AG08395 (cell line): ENCODE measurements around the gene C3.
"Not testable (repeated sequence)": the region's sequence is repeated elsewhere in the genome, so short reads cannot be mapped to it uniquely, and the experiment has no call there.

Experiments
- DNase-seq: peaks from one replicate; pipeline ENCODE4 v3.0.0; 2012; ENCODE audit warnings: mixed read lengths, low spot score

The C3 gene

DNA sequence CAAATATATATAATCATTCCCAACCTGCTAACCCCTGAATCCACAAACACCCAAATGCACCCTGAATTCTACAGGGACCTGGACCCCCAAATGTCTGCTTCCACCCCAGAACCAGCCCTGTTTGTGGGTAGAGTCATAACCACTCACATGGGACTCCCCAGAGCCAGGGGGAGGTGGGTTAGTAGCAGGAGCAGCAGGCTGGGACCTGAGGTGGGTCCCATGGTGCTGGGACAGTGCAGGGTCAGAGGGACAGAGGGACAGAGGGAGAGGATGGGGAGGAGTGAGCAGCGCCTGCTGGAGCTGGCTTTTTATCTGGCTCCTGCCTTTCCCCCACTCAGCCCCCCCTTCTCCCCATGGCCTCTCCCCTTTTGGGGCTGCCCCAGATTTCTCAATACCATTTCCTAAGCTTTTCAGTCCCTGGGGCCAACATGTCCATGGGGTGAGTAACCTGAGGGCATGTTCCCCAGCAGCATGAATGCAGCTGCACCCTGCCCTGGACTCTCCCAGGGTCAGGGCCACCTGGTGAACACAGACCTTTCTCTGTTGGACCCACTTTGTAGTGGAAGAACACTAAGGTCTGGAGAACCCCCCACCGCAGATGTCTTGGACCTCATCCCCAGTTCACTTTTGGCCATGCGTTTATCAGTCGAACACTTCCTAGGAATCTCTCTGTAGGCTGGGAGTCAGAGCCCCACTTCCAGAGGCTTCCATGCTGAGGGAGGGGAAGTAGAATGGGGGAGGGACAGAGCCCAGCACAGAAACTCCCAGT, at the start of gene C3:
C3 (minus strand) TSS at position 282 of the 769 bp plus-strand sequence; CDS start at position 221, 61 bp downstream.
- peak; percentile 87 for DNase-seq

DNA sequence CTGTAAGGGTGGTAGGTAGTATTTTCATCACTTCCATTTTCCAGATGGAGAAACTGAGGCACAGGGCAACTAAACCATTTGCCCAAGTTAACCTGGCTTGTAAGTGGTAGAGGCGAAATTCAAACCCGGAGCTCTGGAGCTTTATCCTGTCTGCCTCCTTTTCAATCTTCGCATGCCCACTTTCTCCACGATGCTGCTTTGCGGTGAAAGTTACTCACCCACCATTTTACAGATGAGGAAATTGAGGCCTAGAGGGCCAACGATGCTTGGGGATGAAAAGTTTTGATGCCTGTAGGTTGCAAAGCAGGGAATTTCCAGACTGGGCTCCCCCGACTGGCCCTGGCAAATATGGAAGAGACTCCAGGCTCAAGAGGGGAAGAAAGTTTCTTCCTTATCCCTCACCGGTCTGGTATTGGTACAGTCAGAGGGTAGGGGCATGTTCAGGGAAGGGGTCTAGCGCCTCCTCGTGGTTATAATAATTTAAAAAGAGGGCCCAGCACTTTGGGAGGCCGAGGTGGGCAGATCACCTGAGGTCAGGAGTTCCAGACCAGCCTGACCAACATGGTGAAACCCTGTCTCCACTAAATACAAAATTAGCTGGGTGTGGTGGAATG, 48.7 kb upstream of the C3 start:
- peak; percentile 35 for DNase-seq

DNA sequence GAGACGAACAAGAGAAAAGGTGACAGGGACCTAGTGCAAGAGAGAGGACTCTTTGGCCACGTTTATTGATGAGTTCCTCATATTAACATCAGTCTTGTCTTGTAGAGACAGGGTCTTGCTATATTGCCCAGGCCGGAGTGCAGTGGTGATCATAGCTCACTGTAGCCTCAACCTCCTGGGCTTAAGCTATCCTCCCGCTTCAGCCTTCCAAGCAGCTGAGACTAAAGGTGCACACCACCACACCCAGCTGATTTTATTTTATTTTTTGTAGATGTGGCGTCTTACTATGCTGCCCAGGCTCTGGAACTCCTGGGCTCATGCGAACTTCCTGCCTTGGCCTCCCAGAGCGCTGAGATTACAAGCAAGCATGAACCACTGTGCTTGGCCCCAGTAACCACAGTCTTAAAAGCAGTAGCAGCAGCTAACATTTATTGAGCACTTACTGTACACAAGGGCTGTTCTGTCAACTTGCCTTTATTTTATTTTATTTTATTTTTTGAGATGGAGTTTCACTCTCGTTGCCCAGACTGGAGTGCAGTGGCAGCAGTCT, 47.9 kb upstream of the C3 start:
- DNase-seq = no peak

DNA sequence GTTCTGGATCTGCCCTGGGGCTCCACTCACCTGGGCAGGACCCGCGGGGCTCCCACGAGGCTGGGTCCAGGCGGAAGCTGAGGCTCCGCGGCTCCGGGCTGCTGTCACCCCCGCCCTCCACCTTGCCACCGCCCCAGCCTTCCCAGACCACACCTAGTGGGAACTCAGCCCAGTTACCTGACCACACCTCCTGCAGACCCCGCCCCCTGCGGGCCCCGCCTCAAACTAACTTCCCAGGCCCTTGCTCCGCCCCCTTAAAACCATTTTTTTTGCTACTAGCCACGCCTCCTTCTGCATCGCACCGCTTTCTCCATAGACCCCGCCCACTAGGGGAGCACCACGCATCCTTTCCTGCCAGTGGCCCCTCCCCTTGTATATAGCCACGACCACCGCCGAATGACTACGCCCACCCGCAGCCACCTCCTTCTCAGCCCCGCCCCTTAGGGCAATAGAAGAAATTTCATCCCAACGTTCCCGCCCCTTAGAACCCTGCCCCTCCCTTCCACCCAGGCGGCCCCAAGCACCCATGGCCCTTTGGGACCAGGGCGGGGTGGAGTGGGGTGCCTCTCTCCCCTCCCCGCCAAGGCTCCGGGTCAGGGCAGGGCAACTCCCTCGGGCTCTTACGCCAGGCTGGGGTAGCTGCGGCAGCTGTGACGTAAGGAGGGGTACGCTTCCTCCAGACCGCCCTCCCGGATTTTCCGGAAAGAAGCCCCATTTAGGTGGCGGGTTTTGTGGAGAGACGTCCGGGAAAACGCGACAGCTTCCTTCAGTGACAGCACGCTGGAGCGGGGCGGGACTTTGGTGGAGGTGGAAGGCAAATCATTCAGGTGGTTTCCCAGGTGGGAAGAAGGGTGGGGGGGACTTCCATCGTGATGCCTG, 47.1 kb upstream of the C3 start, which contains the start of gene SH2D3A:
SH2D3A (minus strand) TSS at position 79 of the 879 bp plus-strand sequence. CDS start 3,687 bp downstream, outside the sequence.
- DNase-seq = no peak

DNA sequence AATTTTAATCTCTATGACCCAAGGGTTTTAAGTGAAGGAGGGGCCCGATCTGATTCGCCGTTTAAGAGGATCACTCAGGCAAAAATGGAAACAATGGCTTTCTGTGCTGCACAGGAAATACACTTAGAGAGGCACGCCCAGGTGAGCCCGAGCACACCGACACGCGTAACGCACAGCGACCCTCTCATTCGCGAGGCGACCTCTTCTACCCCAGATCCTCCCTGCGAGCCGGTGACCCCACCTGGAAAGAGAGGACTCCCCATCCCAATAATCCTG, 46.6 kb upstream of the C3 start:
- DNase-seq = no peak

DNA sequence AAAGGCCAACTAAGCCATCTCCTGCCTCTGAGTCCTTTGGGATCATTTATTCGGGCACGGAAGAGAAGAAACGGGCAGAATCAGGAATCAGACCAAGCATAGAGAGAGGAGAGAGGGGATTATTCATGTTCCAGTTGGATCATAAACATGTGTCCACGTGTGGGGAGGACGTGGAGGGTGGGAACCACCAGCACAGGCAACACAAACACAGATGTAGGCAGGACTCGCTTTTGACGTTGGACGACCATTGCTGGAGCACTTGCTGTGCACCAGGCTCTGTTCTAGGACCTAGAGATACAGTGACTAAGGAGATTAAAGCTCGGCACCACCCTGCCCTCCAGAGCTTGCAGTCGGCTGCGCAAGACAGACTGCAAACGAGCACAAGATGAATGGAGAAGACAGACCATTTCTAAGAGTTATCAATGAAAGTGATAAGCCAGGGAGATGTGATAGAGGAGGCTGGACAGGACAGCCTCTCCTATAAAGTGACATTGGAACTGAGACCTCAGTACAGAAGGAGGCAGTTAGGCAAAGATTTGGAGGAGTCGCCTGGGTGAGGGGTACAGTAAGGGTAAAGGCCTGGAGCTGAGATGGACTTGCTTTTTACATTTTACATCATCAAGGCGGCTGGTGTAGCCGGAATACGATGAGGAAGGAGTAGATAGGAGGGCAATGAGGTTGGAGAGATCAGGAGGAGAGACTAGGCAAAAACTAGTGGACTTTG, 46.1 kb upstream of the C3 start:
- DNase-seq = no peak

DNA sequence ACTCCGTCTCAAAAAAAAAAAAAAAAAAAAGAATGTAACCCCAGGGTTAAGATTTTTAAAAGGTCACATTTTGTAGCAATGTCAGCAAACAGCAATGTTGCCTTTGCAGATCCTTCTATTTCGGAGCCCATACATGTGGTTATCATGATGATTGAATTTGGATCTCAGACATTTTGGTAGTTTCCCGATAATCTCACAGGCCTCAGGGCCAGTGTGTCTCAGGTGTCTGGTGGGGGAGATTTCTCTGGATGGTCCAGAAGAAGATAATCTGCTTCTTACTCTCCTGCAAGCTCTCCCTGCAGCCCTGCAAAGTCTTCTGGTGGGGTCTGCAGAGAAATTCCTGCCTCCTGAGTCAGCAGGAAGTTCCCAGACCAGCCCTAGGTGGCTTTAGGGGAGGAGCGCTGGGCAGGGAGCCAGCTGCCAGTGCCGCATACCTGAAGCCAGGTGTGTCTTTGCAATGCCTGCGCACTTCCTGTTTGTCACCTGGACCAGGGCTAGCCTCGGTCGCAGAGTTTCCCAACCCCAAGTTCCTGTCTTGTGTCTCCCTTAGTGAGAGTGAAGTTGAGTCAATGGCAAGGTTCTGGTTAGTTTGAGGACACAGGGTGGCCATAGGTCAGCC, 45.4 kb upstream of the C3 start:
- DNase-seq = no peak

DNA sequence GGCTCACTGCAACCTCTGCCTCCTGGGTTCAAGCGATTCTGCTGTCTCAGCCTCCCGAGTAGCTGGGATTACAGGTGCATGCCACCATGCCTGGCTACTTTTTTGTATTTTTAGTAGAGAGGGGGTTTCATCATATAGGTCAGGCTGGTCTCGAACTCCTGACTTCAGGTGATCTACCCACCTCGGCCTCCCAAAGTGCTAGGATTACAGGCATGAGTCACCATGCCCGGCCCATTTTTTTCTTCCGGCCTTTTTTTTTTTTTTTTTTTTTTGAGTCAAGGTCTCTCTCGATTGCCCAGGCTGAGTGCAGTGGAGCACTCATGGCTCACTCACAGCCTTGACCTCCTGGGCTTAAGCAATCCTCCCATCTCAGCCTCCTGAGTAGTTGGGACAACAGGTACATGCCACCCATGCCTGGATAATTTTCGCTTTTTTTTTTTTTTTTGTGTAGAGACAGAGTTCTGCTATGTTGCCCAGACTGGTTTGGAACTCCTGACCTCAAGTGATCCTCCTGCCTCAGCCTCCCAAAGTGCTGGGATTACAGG, 41.9 kb upstream of the C3 start:
- not testable (repeated sequence) for DNase-seq

DNA sequence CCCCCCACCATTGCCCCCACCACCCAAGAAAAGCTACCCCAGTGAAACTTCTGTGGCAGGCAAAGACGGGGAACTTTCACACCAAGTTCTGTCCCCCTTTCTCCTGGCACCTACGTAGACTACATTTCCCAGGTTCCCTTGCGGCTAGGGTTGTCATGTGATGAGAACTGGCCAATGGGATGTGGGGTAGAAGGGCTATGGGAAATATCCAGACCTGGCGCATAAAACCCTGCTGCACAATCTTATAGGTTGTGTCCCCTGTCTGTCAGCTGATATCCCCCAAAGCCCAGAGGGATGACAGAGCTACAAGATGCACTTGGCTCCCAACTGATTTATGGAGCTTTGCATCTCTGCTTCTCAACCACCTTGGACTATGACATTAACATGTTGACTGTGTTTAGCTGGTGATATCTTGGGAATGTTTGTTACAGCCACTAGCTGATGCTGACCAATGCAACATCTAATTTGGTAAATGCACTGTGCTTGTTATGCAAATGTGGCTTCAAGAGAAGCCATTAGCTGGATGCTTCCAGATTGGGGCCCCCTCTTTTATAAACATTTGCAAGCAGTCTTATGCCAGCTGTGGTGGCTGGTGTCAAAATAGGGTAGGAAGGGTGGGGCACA, 40.7 kb upstream of the C3 start:
- DNase-seq = peak; percentile 37

DNA sequence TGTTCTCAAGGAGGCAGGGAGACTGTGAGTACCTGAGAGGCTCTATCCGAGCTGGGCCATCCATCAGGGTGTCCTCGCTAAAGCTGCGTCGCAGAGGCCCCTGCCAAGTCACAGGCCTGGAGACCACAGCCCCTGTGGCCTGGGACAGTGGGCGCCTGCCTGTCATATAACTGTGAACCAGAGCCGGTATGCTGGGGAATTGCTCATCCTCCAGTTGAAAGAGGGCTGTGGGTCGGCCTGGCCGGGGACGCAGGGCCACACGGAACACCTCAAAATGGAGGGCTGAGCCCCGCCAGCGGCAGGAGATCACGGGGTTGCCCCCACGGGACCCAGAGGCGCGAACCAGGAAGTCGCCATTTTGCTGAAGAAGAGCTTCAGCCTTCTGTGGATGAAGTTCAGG, 40.2 kb upstream of the C3 start:
- no peak for DNase-seq

DNA sequence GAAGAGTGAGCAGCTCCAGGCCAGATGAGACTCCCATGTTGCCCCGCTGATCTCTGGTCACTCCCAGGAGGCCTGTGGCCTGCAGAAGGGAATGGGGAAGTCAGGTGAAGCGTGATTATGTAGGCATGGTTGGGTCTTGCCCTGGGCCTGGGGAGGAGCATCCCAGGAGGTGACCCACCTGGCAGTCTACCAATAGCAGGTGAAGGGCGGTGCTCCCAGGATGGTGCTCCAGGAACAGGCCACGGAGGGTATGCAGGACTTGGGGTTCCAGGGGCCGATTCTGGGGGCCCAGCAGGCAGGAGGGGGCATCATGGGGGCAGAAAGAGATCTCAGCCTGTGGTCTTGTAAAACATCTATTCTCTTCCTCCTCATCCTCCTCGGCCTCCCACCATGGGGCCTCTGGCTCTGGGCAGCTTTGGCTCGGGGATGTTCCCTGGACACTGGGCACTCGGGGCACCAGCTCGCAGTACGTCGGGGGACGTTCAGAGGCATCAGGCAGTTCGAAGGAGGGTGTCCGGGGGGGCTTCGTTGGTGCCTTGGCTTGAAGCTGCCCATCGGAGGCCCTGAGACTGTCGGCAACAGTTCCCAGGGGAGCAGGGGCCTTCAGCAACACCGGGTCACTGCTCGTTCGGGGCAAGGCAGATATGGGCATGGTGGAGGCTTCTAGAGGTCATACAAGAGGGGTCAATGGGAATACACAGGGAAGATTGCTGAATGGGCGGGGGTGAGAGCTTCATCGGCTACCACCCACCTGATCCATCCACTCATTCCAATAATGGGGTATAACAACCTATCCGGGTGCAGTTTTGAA, 34.4 kb upstream of the C3 start:
- DNase-seq = no peak

DNA sequence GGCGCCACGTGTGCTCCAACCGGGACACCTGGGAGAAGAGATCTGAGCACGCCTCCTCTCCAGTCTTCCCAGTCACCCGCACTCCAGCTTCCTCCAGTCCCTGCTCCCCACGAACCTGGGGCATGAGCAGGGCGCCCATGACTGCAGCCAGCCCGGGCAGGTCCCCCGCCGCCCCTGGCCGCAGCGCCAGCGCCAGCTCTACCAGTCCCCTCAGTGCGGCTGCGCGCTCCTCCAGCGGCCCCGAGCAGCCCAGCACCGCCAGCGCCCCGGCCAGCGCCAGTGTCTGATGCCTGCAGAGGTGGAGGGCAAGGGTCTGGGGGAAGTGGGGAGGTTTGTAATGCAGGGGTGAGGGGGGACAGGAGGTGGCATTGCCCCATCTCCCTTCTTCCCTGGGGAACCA, 33.7 kb upstream of the C3 start:
- DNase-seq = no peak

DNA sequence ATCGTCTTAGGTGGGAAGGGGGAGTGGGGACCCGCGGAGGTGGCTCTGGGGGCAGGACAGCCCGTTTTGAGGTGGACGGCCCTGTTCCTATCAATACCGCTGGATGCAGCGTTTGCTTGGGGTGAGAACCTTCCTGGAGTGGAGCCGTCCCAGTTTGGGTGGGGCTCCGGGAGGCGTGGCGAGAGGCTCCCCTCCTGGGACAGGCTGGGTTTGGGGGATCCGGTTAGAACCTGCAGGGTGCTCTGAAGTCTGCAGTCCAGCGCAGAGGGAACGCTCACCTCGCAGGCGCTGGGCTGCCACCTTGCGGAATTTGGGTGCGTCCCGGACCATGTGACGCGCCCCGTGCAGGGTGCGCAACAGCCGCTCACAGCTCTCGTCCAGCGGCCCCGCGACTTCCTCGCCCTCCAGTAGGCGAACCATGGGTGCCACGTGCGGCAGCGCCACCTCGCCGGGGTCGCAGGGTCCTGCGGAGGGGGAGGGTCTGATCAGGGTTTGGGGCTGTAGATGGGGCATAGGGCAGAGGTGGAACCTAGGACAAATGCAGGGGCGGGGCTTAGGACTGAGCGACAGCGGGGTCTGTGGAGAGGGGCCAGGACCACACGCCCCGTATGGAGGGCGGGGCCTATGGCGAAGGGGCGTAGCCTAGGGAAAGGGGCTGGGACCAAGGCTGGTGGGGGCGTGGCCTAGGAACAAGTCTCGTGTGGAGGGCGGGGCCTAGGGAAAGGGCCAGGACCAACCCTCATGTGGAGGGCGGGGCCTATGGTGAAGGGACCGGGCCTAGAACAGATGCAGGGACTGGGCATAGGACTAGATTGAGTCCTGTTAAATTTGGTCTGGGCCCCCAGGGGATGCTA, 33.0 kb upstream of the C3 start:
- DNase-seq = peak; percentile 85

DNA sequence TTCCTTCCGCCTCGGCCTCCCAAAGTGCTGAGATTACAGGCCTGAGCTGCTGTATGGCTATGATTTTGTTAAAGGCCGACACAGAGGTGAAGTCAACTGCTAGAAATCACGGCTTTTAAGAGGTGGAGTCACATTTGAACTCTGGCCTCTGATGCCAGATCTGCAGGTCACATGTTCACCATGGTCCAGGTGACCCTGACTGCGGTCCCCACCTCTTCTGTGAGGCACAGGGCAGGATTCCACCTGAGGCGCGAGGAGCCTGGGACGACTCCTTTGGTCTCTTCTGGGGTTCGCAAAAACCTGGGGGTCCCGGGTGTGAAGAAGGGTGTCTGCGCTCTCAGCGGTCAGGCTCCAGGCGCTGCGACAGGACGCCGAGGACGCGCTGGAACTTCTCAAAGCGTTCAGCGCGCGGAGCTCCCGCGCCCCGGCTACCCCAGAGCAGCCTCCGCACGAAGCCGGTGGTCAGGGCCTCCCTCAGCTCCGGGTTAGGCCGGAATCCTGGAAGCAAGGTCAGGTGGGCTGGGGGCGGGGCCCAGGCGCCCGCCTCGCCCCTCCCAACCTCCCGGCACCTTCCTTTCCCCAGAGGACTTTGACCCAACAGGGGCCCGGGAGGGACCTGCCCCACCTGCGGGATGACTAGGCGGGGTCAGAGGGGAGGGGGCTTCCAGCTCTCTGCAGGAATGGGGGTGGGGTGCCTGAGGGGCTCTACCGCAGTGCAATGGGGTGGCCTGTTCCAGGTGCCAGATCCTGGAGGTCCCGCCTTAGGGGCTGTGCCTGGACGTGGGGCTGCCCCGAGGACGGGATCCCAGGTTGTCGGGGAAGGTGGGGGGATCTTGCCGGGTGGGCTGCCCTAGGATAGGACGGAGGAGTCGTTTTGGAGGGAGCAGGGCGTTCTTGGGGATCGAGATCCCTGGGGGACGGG, 32.1 kb upstream of the C3 start:
- DNase-seq = no peak

DNA sequence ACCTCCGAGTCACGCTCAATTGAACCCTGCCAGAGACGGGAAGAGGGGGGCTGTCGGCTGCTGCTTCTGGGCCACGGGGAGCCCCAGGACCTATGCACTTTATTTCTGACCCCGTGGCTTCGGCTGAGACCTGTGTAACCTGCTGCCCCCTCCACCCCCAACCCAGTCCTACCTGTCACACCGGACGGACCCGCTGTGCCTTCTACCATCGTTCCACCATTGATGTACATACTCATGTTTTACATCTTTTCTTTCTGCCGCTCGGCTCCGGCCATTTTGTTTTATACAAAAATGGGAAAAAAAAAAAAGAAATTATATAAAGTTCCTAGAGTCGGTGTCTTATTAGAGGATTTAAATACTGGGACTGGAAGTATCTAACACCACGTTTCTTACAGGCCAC, 30.7 kb upstream of the C3 start:
- no peak for DNase-seq

DNA sequence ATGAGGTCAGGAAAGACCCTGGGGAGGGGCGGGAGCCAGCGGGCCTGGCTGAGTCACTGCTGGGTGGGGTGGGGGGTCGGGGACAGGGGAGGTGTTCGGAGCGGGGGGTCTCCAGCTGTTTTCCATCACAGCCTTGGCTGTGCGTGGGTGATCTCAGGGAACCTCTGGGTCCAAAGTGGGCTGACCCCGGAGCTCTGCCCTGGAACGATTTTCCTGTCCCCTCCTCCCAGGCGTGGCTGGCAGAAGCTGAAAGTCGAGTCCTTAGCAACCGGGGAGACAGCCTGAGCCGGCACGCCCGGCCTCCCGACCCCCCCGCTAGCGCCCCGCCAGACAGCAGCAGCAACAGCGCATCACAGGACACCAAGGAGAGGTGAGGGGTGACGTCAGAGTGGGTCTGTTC, 29.6 kb upstream of the C3 start:
- DNase-seq = no peak

DNA sequence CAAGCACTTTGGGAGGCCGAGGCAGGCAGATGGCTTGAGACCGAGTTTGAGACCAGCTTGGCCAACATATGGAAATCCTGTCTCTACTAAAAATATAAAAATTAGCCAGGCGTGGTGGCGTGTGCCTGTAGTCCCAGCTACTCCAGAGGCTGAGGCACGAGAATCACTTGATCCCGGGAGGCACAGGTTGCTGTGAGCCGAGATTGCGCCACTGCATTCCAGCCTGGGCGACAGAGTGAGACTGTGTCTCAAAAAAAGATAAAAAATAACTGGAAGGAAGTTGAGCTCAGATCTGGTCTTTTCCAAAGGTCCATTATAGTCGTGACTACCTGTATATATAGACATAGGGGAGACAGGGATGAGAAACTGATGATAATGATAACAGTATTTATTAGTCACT, 28.1 kb upstream of the C3 start:
- not testable (repeated sequence) for DNase-seq

DNA sequence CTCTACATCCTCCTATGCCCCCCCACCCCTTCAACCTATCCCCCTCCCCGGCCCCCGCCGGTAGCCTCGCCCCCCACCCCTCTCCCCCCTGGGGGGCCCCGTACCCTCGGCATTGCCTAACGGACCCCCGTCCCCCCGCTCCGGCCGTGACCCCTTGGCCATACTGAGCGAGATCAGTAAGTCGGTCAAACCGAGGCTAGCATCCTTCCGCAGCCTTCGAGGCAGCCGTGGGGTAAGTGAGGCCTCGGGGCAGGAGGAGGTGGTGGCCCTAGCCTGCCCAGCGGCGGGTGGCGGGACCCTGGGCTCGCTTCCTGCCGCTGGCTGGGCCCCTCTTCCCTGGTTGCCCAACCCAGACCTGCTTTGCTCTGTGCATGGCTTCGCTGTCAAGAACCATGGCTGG, 25.5 kb upstream of the C3 start:
- no peak for DNase-seq
